ENCODE measurements around the gene SCNN1A. TPM values are rescaled to one million over a fixed set of nuclear protein-coding genes. Genes with fewer than 3 reads are reported as not detected.

The SCNN1A gene
- total RNA-seq, 3 donors from 2014 or later: 1.3 to 175 (median 93.7) TPM

- Histone ChIP-seq H3K27ac (peak overlapping the region; percentile 57 to 97), H3K36me3 (no peaks in the 10 kb centered on the region), H3K9me3 (no peaks in the 10 kb centered on the region), H3K27me3 (no peaks in the 10 kb centered on the region), H3K4me1 (peaks cover 0 to 9% of the 10 kb centered on the region in 2 donors), H3K4me3 (no peak overlapping the region)
- no peak for TF ChIP-seq CTCF (IDR thresholded peaks at IDR 0.05)
- TF ChIP-seq POLR2AphosphoS5 (IDR thresholded peaks at IDR 0.05): no peak
- no peak for TF ChIP-seq POLR2A (IDR thresholded peaks at IDR 0.05)
- intact Hi-C loops (cut with DNase I; ENCODE audit: low total_unique reads): no loop called here
- DNase-seq (ENCODE audit: low spot score in 2 of 2): peak in 1 of 2 donors; percentile 79
These were observed 6.3 kb downstream of the SCNN1A start for GRCh38 chr12:6368906-6369525.

GRCh38 chr12:6367969-6368892 lies 7.1 kb downstream of the SCNN1A start:
- no peak for TF ChIP-seq POLR2AphosphoS5 (IDR thresholded peaks at IDR 0.05)
- no peak for DNase-seq (ENCODE audit: low spot score in 2 of 2)
- intact Hi-C loops (cut with DNase I; ENCODE audit: low total_unique reads): no loop called here
- peak overlapping the region; percentile 35 to 97 for H3K27ac ChIP-seq
- H3K36me3 ChIP-seq: no peaks in the 10 kb centered on the region
- no peaks in the 10 kb centered on the region for H3K27me3 ChIP-seq
- H3K4me3 ChIP-seq: no peak overlapping the region
- H3K4me1 ChIP-seq: peaks cover 0 to 13% of the 10 kb centered on the region in 2 donors
- no peaks in the 10 kb centered on the region for H3K9me3 ChIP-seq

- H3K4me1 ChIP-seq: peaks cover 0 to 12% of the 10 kb centered on the region in 2 donors
- H3K9me3 ChIP-seq: no peaks in the 10 kb centered on the region
- H3K27ac ChIP-seq: peak overlapping the region; percentile 35 to 97
- no peak for TF ChIP-seq POLR2AphosphoS5 (IDR thresholded peaks at IDR 0.05)
- no peak for TF ChIP-seq POLR2A (IDR thresholded peaks at IDR 0.05)
- TF ChIP-seq CTCF (IDR thresholded peaks at IDR 0.05): peak in 1 of 3 donors; percentile 39
- H3K27me3 ChIP-seq: no peaks in the 10 kb centered on the region
- no peak overlapping the region for H3K4me3 ChIP-seq
- no peak for DNase-seq (ENCODE audit: low spot score in 2 of 2)
- intact Hi-C loops (cut with DNase I; ENCODE audit: low total_unique reads): no loop called here
- no peaks in the 10 kb centered on the region for H3K36me3 ChIP-seq
These were observed 8.0 kb downstream of the SCNN1A start for GRCh38 chr12:6367065-6367968.

- Histone ChIP-seq H3K4me1 (peaks cover 0 to 4% of the 10 kb centered on the region in 2 donors), H3K9me3 (no peaks in the 10 kb centered on the region), H3K27me3 (no peaks in the 10 kb centered on the region), H3K27ac (peak overlapping the region; percentile 91 to 98), H3K36me3 (no peaks in the 10 kb centered on the region), H3K4me3 (peak overlapping the region; percentile 53 to 83 (median 63))
- intact Hi-C loops (cut with DNase I; ENCODE audit: low total_unique reads): no loop called here
- DNase-seq (ENCODE audit: low spot score in 2 of 2): no peak
- TF ChIP-seq CTCF (IDR thresholded peaks at IDR 0.05) (no peak), POLR2AphosphoS5 (IDR thresholded peaks at IDR 0.05) (peak in 2 of 3 donors; percentile 25 to 35)
These were observed 11.4 kb downstream of the SCNN1A start for GRCh38 chr12:6364044-6364374.

GRCh38 chr12:6363330-6364043 lies 11.9 kb downstream of the SCNN1A start:
- H3K9me3 ChIP-seq: no peaks in the 10 kb centered on the region
- no peaks in the 10 kb centered on the region for H3K27me3 ChIP-seq
- H3K27ac ChIP-seq: peak overlapping the region; percentile 91 to 98
- TF ChIP-seq CTCF (IDR thresholded peaks at IDR 0.05) (peak in 1 of 3 donors; percentile 8), POLR2A (IDR thresholded peaks at IDR 0.05) (peak; percentile 52), POLR2AphosphoS5 (IDR thresholded peaks at IDR 0.05) (peak; percentile 43 to 87 (median 78))
- H3K4me3 ChIP-seq: peak overlapping the region; percentile 53 to 83 (median 63)
- peak in 1 of 2 donors; percentile 78 for DNase-seq (ENCODE audit: low spot score in 2 of 2)
- intact Hi-C loops (cut with DNase I; ENCODE audit: low total_unique reads): no loop called here
- H3K36me3 ChIP-seq: no peaks in the 10 kb centered on the region
- H3K4me1 ChIP-seq: peaks cover 0 to 4% of the 10 kb centered on the region in 2 donors
